MCF 10A (cell line): ENCODE results near the gene RIPK4. TPM values are rescaled to one million over a fixed set of nuclear protein-coding genes. Genes with fewer than 3 reads are reported as not detected.

Source experiments
- BruUV-seq: library from RNA; stranded (reverse); fragments of 400-500 nt; replicated peaks from 2 replicates; lab custom pipeline; 2021; lab: Mats Ljungman, UMichigan
- CTCF ChIA-PET: fragments of 300-600 bp; sonication (Branson Sonifier 250); formaldehyde crosslinking; extraction: SDS; loops from one replicate; lab custom pipeline; 2021; ENCODE audit warnings: antibody characterized with exemption, inconsistent platforms; lab: Yijun Ruan, JAX
- POLR2A ChIA-PET: fragments of 300-600, 350-650 bp; sonication (Branson Sonifier 250); formaldehyde crosslinking; extraction: SDS; loops from one replicate; lab custom pipeline; 2020; ENCODE audit warnings: antibody characterized with exemption, inconsistent platforms; lab: Yijun Ruan, JAX
- DNase-seq: peaks from one replicate; pipeline ENCODE4 v3.0.0-alpha.2; 2018; ENCODE audit not compliant: unreplicated experiment
- H3K27ac Mint-ChIP-seq: one replicate; pipeline ENCODE4 v1.8.0; 2022; ENCODE audit warnings: mild to moderate bottlenecking, low read depth, mixed read lengths; ENCODE audit not compliant: unreplicated experiment
- H3K27me3 Mint-ChIP-seq: one replicate; pipeline ENCODE4 v1.8.0; 2022; ENCODE audit warnings: mixed read lengths; ENCODE audit not compliant: insufficient read depth, unreplicated experiment
- H3K36me3 Mint-ChIP-seq: one replicate; pipeline ENCODE4 v1.8.0; 2022; ENCODE audit warnings: mild to moderate bottlenecking, moderate library complexity, mixed read lengths; ENCODE audit not compliant: insufficient read depth, unreplicated experiment
- H3K4me1 Mint-ChIP-seq: one replicate; pipeline ENCODE4 v1.8.0; 2022; ENCODE audit warnings: mixed read lengths; ENCODE audit not compliant: insufficient read depth, unreplicated experiment
- H3K4me3 Mint-ChIP-seq: one replicate; pipeline ENCODE4 v1.8.0; 2022; ENCODE audit warnings: mild to moderate bottlenecking, moderate library complexity, mixed read lengths; ENCODE audit not compliant: unreplicated experiment
- H3K9me3 Mint-ChIP-seq: one replicate; pipeline ENCODE4 v1.8.0; 2022; ENCODE audit warnings: mixed read lengths; ENCODE audit not compliant: unreplicated experiment
- CTCF ChIP-seq: fragments of 200-600 bp; IDR thresholded peaks from one replicate; pipeline ENCODE4 v1.8.0; 2022; ENCODE audit warnings: antibody characterized with exemption, mild to moderate bottlenecking; ENCODE audit not compliant: unreplicated experiment
- intact Hi-C: fragments of 100-400 bp; cut with micrococcal nuclease; formaldehyde crosslinking; loops from 2 replicates; pipeline ENCODE4 v1.14.1; 2022
- total RNA-seq: library from RNA; stranded (reverse); gene quantifications from 2 replicates; pipeline ENCODE4 v1.2.3, GENCODE V29; 2022

RIPK4 gene
- total RNA-seq, 1 experiment from 2014 or later, result 22.3 TPM

GRCh38 chr21:41804381-41804780 lies 37.5 kb upstream of the RIPK4 start:
- no peaks in the 10 kb centered on the region for H3K27me3 Mint-ChIP-seq
- no peak overlapping the region for H3K27ac Mint-ChIP-seq
- TF ChIP-seq CTCF, result no peak
- H3K9me3 Mint-ChIP-seq, result peaks cover 8% of the 10 kb centered on the region
- no peak overlapping the region for H3K4me3 Mint-ChIP-seq
- CTCF ChIA-PET, result no interaction called here
- peaks cover 10% of the 10 kb centered on the region for H3K36me3 Mint-ChIP-seq
- intact Hi-C loops, result no loop called here
- BruUV-seq, result no TSS peak
- no peak for DNase-seq
- POLR2A ChIA-PET, result no interaction called here
- no peaks in the 10 kb centered on the region for H3K4me1 Mint-ChIP-seq

GRCh38 chr21:41803316-41803715 lies 36.5 kb upstream of the RIPK4 start:
- no TSS peak for BruUV-seq
- Mint-ChIP-seq H3K9me3 (peaks cover 8% of the 10 kb centered on the region), H3K27me3 (no peaks in the 10 kb centered on the region), H3K4me1 (no peaks in the 10 kb centered on the region), H3K4me3 (no peak overlapping the region), H3K36me3 (peaks cover 10% of the 10 kb centered on the region), H3K27ac (no peak overlapping the region)
- no peak for DNase-seq
- no peak for TF ChIP-seq CTCF
- ChIA-PET POLR2A (no interaction called here), CTCF (no interaction called here)
- intact Hi-C loops, result no loop called here

- ChIA-PET CTCF (interaction anchor here (0.6 kb wide), 1 partner anchor 1010 kb away, joined by 3 read pairs; no protein-coding TSS in a partner anchor), POLR2A (no interaction called here)
- BruUV-seq, result no TSS peak
- Mint-ChIP-seq H3K9me3 (peaks cover 8% of the 10 kb centered on the region), H3K36me3 (peaks cover 15% of the 10 kb centered on the region), H3K4me3 (no peak overlapping the region), H3K27me3 (no peaks in the 10 kb centered on the region), H3K27ac (no peak overlapping the region), H3K4me1 (no peaks in the 10 kb centered on the region)
- intact Hi-C loops, result no loop called here
- TF ChIP-seq CTCF, result no peak
- no peak for DNase-seq
These were observed 35.8 kb upstream of the RIPK4 start for GRCh38 chr21:41802684-41803083.

GRCh38 chr21:41802198-41802584 lies 35.3 kb upstream of the RIPK4 start:
- no peaks in the 10 kb centered on the region for H3K4me1 Mint-ChIP-seq
- ChIA-PET CTCF (interaction anchor here (0.6 kb wide), 1 partner anchor 1011 kb away, joined by 3 read pairs; no protein-coding TSS in a partner anchor), POLR2A (interaction anchor here (0.7 kb wide), 1 partner anchor 18 kb away, joined by 3 read pairs; no protein-coding TSS in a partner anchor)
- peaks cover 15% of the 10 kb centered on the region for H3K36me3 Mint-ChIP-seq
- peaks cover 8% of the 10 kb centered on the region for H3K9me3 Mint-ChIP-seq
- no peaks in the 10 kb centered on the region for H3K27me3 Mint-ChIP-seq
- TF ChIP-seq CTCF, result no peak
- H3K27ac Mint-ChIP-seq, result no peak overlapping the region
- DNase-seq, result no peak
- H3K4me3 Mint-ChIP-seq, result no peak overlapping the region
- intact Hi-C loops, result no loop called here
- no TSS peak for BruUV-seq
